PC-3 (cell line): ENCODE data around the gene ICE2. TPM values are rescaled to one million over a fixed set of nuclear protein-coding genes. Genes with fewer than 3 reads are reported as not detected.

Source experiments
- ATAC-seq: fragments of 200-7000 bp; cut with Tn5 transposase; 2 replicates; pipeline ENCODE4 v1.9.1; 2020; ENCODE audit warnings: mild to moderate bottlenecking, moderate library complexity
- BruUV-seq: library from RNA; stranded (reverse); fragments of 400-500 nt; replicated peaks from 2 replicates; lab custom pipeline; 2021; lab: Mats Ljungman, UMichigan
- CTCF ChIA-PET: fragments of 300-600 bp; sonication (Branson Sonifier 250); formaldehyde crosslinking; loops from one replicate; lab custom pipeline; 2022; ENCODE audit warnings: antibody characterized with exemption; lab: Charles Lee
- POLR2A ChIA-PET: fragments of 300-600 bp; sonication (Branson Sonifier 250); formaldehyde crosslinking; loops from one replicate; lab custom pipeline; 2022; ENCODE audit warnings: antibody characterized with exemption; ENCODE audit not compliant: unreplicated experiment; lab: Charles Lee
- DNase-seq: peaks from one replicate; pipeline ENCODE4 v3.0.0-alpha.2; 2015
- H2AFZ ChIP-seq: fragments of 300-600 bp; sonication (generic); 2 replicates; pipeline ENCODE4 v1.6.0; 2016; ENCODE audit warnings: antibody characterized with exemption, low read length
- H3F3A ChIP-seq: fragments of 300-600 bp; sonication (generic); one replicate; pipeline ENCODE4 v1.6.0; 2017; ENCODE audit warnings: antibody characterized with exemption, low read length, control low read depth, mild to moderate bottlenecking; ENCODE audit not compliant: unreplicated experiment
- H3K27ac ChIP-seq: fragments of 300-600 bp; sonication (generic); 2 replicates; pipeline ENCODE4 v1.5.1; 2016; ENCODE audit warnings: mild to moderate bottlenecking, low read length
- H3K27me3 ChIP-seq: fragments of 300-600 bp; sonication (generic); 2 replicates; pipeline ENCODE4 v1.6.1; 2016; ENCODE audit warnings: low read length, mixed read lengths
- H3K36me3 ChIP-seq: fragments of 300-600 bp; sonication (generic); 2 replicates; pipeline ENCODE4 v1.6.1; 2016; ENCODE audit warnings: low read depth, mixed run types, low read length, mixed read lengths
- H3K4me1 ChIP-seq: fragments of 300-600 bp; sonication (generic); 2 replicates; pipeline ENCODE4 v1.5.1; 2016; ENCODE audit warnings: low read length; ENCODE audit not compliant: insufficient read depth
- H3K4me2 ChIP-seq: fragments of 300-600 bp; sonication (generic); 2 replicates; pipeline ENCODE4 v1.6.0; 2016; ENCODE audit warnings: low read length
- H3K4me3 ChIP-seq: fragments of 300-600 bp; sonication (generic); 2 replicates; pipeline ENCODE4 v1.5.1; 2016; ENCODE audit warnings: mild to moderate bottlenecking, low read length, mixed read lengths
- H3K79me2 ChIP-seq: fragments of 300-600 bp; sonication (generic); 2 replicates; pipeline ENCODE4 v1.6.1; 2017; ENCODE audit warnings: low read length, mixed read lengths
- H3K9ac ChIP-seq: fragments of 300-600 bp; sonication (generic); 2 replicates; pipeline ENCODE4 v1.6.0; 2016; ENCODE audit warnings: mild to moderate bottlenecking, low read length
- H3K9me2 ChIP-seq: fragments of 300-600 bp; sonication (generic); replicated peaks from 2 replicates; pipeline ENCODE4 v1.6.1; 2016; ENCODE audit warnings: mixed run types, low read length, mixed read lengths
- H3K9me3 ChIP-seq: fragments of 300-600 bp; sonication (generic); 2 replicates; pipeline ENCODE4 v1.6.1; 2016; ENCODE audit warnings: low read length, mixed read lengths
- H4K20me1 ChIP-seq: fragments of 300-600 bp; sonication (generic); 2 replicates; pipeline ENCODE4 v1.6.1; 2016; ENCODE audit warnings: low read length, mixed read lengths
- EZH2 ChIP-seq: fragments of 300-600 bp; sonication (generic); IDR thresholded peaks from one replicate; pipeline ENCODE4 v1.6.1; 2017; ENCODE audit warnings: antibody characterized with exemption, mild to moderate bottlenecking, low read length; ENCODE audit not compliant: unreplicated experiment
- EZH2phosphoT487 ChIP-seq: fragments of 300-600 bp; sonication (generic); IDR thresholded peaks from 2 replicates; pipeline ENCODE4 v1.6.1; 2018; ENCODE audit warnings: mild to moderate bottlenecking, antibody characterized with exemption, low read length, borderline replicate concordance
- intact Hi-C: fragments of 100-400 bp; cut with micrococcal nuclease; formaldehyde crosslinking; loops from 2 replicates; pipeline ENCODE4 v1.9.0; 2023
- total RNA-seq: library from RNA; depleted of rRNA; stranded (reverse); fragments of >200 nt; gene quantifications from 2 replicates; pipeline ENCODE4 v1.2.3, GENCODE V29; 2014
- TF ChIP-seq, protein P1 (sequence below): fragments of 300-600 bp; sonication (generic); conservative IDR thresholded peaks from 2 replicates; pipeline ENCODE4 v1.5.1; 2017; ENCODE audit warnings: antibody characterized with exemption, low read depth, mild to moderate bottlenecking, low read length

ICE2 gene
- total RNA-seq, 1 experiment from 2014 or later, result 14.8 TPM

DNA sequence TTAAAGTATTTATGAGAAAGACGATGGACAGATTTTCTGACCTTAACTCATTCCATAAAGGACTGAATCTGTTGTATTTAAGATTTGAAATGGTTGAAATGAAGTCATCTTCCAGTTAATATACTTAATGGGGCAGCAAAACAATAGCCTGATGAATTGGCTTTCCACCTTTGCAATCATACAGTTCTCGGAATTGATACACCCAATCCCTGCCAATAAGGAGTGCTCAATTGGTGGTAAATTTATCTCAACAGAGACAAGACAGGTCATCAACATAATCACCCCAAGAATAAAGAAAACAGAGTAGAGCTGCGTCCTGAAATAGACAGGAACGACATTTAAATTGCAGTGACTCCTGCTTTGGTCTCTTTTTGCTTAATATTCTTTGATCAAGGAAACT is 92.3 kb downstream of the ICE2 start:
- Histone ChIP-seq H3K9me3 (no peaks in the 10 kb centered on the region), H3K27ac (peak overlapping the region; percentile 4; the same call in 1 of the 2 replicates), H4K20me1 (peaks cover 81% of the 10 kb centered on the region), H3K9me2 (no peaks in the 10 kb centered on the region), H3K9ac (no peak overlapping the region), H3K4me3 (no peak overlapping the region), H3K4me1 (peaks cover 83% of the 10 kb centered on the region), H3F3A (peaks cover 22% of the 10 kb centered on the region), H3K36me3 (peaks cover 68% of the 10 kb centered on the region), H3K79me2 (peaks cover 98% of the 10 kb centered on the region), H3K4me2 (peak overlapping the region; percentile 6; the same call in 1 of the 2 replicates), H3K27me3 (no peaks in the 10 kb centered on the region), H2AFZ (no peak overlapping the region)
- ChIA-PET CTCF (no interaction called here), POLR2A (interaction anchor here (0.7 kb wide), 1 partner anchor 12 kb away, joined by 8 read pairs; no protein-coding TSS in a partner anchor)
- intact Hi-C loops, result no loop called here
- DNase-seq (no peak), ATAC-seq (no peak)
- no TSS peak for BruUV-seq
- TF ChIP-seq EZH2, result no peak

DNA sequence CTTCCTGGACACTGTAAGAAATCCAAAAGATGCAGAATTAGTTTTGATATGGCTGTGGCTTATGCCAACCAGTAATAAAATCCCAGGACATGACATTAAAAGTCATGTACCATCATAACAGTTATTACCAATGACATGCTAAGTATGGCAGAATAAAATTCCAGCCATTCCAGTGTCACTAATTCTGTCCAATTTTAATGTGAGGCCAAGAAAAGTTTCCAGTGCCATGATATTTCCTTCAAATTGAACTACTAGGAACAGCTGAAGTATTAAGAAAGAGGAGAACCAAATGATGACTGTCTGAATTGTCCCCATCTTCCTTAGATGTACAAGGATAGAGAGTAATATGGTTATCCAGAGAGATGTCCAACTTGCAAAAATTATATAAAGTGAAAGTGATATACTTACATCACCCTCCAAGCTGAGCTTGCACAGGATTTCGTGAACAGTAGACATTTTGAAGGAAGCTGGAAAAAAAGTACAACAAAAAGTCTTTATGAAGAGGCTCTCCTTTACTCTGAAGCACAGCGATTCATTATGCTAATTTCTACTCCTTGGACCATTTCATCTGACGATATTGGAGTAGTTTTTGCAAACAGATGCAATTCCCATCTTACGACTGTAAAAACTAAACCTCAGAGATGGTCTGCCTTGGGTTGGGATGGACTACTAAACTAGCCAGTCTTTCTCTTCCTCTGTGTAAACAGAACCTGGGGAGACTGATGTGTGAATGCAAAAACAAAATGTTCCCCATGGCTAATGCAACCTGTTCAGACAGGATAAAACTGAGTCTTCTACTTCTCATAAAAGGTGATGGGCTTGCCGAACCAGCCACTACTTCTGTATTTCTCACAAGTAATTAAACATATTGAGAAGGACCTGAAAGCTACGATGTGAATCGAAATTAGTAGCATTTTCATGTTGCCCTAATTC is 93.1 kb downstream of the ICE2 start:
- no TSS peak for BruUV-seq
- CTCF ChIA-PET, result no interaction called here
- TF ChIP-seq EZH2phosphoT487 (no peak), EZH2 (no peak)
- TF ChIP-seq, protein P1, sequence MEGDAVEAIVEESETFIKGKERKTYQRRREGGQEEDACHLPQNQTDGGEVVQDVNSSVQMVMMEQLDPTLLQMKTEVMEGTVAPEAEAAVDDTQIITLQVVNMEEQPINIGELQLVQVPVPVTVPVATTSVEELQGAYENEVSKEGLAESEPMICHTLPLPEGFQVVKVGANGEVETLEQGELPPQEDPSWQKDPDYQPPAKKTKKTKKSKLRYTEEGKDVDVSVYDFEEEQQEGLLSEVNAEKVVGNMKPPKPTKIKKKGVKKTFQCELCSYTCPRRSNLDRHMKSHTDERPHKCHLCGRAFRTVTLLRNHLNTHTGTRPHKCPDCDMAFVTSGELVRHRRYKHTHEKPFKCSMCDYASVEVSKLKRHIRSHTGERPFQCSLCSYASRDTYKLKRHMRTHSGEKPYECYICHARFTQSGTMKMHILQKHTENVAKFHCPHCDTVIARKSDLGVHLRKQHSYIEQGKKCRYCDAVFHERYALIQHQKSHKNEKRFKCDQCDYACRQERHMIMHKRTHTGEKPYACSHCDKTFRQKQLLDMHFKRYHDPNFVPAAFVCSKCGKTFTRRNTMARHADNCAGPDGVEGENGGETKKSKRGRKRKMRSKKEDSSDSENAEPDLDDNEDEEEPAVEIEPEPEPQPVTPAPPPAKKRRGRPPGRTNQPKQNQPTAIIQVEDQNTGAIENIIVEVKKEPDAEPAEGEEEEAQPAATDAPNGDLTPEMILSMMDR, result no peak
- H4K20me1 ChIP-seq, result peaks cover 75% of the 10 kb centered on the region
- H2AFZ ChIP-seq, result no peak overlapping the region
- H3K27me3 ChIP-seq, result no peaks in the 10 kb centered on the region
- H3F3A ChIP-seq, result peaks cover 22% of the 10 kb centered on the region
- no peak overlapping the region for H3K4me3 ChIP-seq
- H3K4me2 ChIP-seq, result no peak overlapping the region; the same call in 1 of the 2 replicates
- intact Hi-C loops, result no loop called here
- ATAC-seq (no peak), DNase-seq (no peak)
- H3K9me2 ChIP-seq, result no peaks in the 10 kb centered on the region
- no peaks in the 10 kb centered on the region for H3K9me3 ChIP-seq
- H3K36me3 ChIP-seq, result peaks cover 70% of the 10 kb centered on the region
- H3K79me2 ChIP-seq, result peaks cover 98% of the 10 kb centered on the region
- H3K27ac ChIP-seq, result no peak overlapping the region
- peaks cover 83% of the 10 kb centered on the region for H3K4me1 ChIP-seq
- POLR2A ChIA-PET, result interaction anchor here (0.7 to 0.8 kb wide), 2 partner anchors 11 to 23 kb away, joined by 3 to 8 read pairs; no protein-coding TSS in a partner anchor
- H3K9ac ChIP-seq, result no peak overlapping the region

DNA sequence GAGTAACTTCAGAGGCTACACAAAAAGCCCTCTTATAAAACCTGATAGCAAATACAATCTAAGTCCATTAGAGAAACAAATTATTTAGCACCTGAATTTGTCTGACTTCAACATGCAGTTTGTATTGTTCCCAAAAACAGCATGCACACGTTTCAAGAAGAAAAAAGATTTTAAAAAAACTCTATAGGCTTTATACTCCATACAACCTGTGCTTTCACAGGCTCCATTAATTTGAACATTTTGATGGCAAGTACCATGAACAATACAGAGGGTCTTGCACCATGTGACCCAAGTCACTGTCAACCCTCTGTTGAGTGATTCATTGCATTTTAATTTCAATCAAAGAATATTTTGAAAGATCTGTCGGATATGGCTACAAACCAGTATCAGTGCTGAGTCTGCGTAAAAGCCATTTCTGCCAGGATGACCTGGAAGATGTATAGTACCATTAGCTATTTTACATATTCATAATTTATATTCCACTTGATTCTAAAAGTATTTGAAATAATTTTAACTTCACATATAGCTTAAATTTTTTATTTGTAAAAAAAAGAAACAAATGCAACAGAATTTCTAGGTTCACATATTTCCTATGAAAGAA is 94.3 kb downstream of the ICE2 start:
- ATAC-seq (no peak), DNase-seq (no peak)
- CTCF ChIA-PET, result no interaction called here
- BruUV-seq, result no TSS peak
- H3K9me2 ChIP-seq, result no peaks in the 10 kb centered on the region
- peaks cover 66% of the 10 kb centered on the region for H3K36me3 ChIP-seq
- peaks cover 95% of the 10 kb centered on the region for H3K79me2 ChIP-seq
- 0 out of 2 replicates have a peak overlapping the region, but pooled peaks have one; percentile 10 for H3K4me2 ChIP-seq
- no peak overlapping the region for H3K4me3 ChIP-seq
- POLR2A ChIA-PET, result no interaction called here
- H4K20me1 ChIP-seq, result peaks cover 62% of the 10 kb centered on the region
- no peaks in the 10 kb centered on the region for H3K9me3 ChIP-seq
- peaks cover 81% of the 10 kb centered on the region for H3K4me1 ChIP-seq
- H3K27me3 ChIP-seq, result no peaks in the 10 kb centered on the region
- peaks cover 22% of the 10 kb centered on the region for H3F3A ChIP-seq
- H2AFZ ChIP-seq, result no peak overlapping the region
- no peak overlapping the region for H3K9ac ChIP-seq
- intact Hi-C loops, result no loop called here
- TF ChIP-seq EZH2phosphoT487, result no peak
- peak overlapping the region; percentile 41 for H3K27ac ChIP-seq
